ENCODE data around the gene CRAT.

DNA sequence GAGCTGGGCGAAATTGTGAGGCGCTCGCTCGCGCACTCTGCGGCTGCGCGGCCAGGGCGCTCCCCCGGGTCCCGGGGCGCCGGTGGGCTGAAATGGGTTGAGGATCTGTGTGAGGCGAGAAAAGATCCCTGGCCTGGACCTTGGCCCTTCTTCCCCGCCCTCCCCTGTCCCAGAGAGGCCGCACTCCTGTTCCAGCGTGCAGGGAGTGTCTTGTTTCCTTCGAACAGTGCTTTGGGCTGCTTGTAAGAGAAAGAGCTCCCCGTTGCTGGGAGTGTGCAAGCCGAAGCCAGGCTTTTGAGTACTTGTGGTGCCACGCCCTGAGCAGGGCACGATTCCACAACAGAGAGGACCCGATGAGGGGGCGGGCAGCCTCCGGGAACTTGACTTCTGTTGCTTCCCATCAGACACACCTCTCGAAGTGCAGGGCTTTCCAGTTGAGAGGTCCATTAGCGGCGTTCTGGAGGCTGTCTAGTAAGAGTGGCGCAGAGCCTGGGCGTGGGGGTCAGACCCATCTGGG lies 29.1 kb downstream of the CRAT start:
- TF ChIP-seq, protein P1, sequence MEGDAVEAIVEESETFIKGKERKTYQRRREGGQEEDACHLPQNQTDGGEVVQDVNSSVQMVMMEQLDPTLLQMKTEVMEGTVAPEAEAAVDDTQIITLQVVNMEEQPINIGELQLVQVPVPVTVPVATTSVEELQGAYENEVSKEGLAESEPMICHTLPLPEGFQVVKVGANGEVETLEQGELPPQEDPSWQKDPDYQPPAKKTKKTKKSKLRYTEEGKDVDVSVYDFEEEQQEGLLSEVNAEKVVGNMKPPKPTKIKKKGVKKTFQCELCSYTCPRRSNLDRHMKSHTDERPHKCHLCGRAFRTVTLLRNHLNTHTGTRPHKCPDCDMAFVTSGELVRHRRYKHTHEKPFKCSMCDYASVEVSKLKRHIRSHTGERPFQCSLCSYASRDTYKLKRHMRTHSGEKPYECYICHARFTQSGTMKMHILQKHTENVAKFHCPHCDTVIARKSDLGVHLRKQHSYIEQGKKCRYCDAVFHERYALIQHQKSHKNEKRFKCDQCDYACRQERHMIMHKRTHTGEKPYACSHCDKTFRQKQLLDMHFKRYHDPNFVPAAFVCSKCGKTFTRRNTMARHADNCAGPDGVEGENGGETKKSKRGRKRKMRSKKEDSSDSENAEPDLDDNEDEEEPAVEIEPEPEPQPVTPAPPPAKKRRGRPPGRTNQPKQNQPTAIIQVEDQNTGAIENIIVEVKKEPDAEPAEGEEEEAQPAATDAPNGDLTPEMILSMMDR (conservative IDR thresholded peaks at IDR 0.05; ENCODE audit: low read length): no peak
- no peak for TF ChIP-seq EZH2phosphoT487 (IDR thresholded peaks at IDR 0.05; ENCODE audit: borderline replicate concordance, low read depth, low read length)

All from OCI-LY7 (cell line).